ENCODE data around the gene ZNF429.
"Not testable (repeated sequence)": the region's sequence is repeated elsewhere in the genome, so short reads cannot be mapped to it uniquely, and the experiment has no call there.

ZNF429 gene

GRCh38 chr19:21487969-21488368, 17.4 kb upstream of the ZNF429 start:
- Mint-ChIP-seq H3K27ac (no peak overlapping the region), H3K36me3 (ENCODE audit: insufficient read depth) (no peaks in the 10 kb centered on the region), H3K4me3 (no peak overlapping the region), H3K9me3 (no peaks in the 10 kb centered on the region), H3K4me1 (ENCODE audit: low read depth in 2 of 2) (peaks cover 0 to 8% of the 10 kb centered on the region in 2 donors), H3K27me3 (no peaks in the 10 kb centered on the region)
- DNase-seq (no peak), ATAC-seq (replicated peaks) (no peak)

- DNase-seq (no peak), ATAC-seq (replicated peaks) (no peak)
- H3K4me3 Mint-ChIP-seq, result no peak overlapping the region
- H3K4me1 Mint-ChIP-seq (ENCODE audit: low read depth in 2 of 2), result no peaks in the 10 kb centered on the region
- H3K27ac Mint-ChIP-seq, result no peak overlapping the region
- no peaks in the 10 kb centered on the region for H3K36me3 Mint-ChIP-seq (ENCODE audit: insufficient read depth)
- H3K27me3 Mint-ChIP-seq, result no peaks in the 10 kb centered on the region
- no peaks in the 10 kb centered on the region for H3K9me3 Mint-ChIP-seq
These were observed 14.3 kb upstream of the ZNF429 start for GRCh38 chr19:21491146-21491545.

- H3K4me1 Mint-ChIP-seq (ENCODE audit: low read depth in 2 of 2), result no peaks in the 10 kb centered on the region
- H3K9me3 Mint-ChIP-seq, result no peaks in the 10 kb centered on the region
- H3K4me3 Mint-ChIP-seq, result no peak overlapping the region
- ATAC-seq (replicated peaks), result no peak
- H3K27ac Mint-ChIP-seq, result no peak overlapping the region
- DNase-seq, result no peak
- no peaks in the 10 kb centered on the region for H3K36me3 Mint-ChIP-seq (ENCODE audit: insufficient read depth)
- no peaks in the 10 kb centered on the region for H3K27me3 Mint-ChIP-seq
These were observed 12.2 kb upstream of the ZNF429 start for GRCh38 chr19:21492947-21493906.

- no peak for ATAC-seq (replicated peaks)
- H3K27ac Mint-ChIP-seq, result no peak overlapping the region
- no peaks in the 10 kb centered on the region for H3K36me3 Mint-ChIP-seq (ENCODE audit: insufficient read depth)
- no peak overlapping the region for H3K4me3 Mint-ChIP-seq
- DNase-seq, result no peak
- no peaks in the 10 kb centered on the region for H3K4me1 Mint-ChIP-seq (ENCODE audit: low read depth in 2 of 2)
- no peaks in the 10 kb centered on the region for H3K9me3 Mint-ChIP-seq
- no peaks in the 10 kb centered on the region for H3K27me3 Mint-ChIP-seq
These were observed 8.5 kb upstream of the ZNF429 start for GRCh38 chr19:21496876-21497275.

- no peaks in the 10 kb centered on the region for H3K36me3 Mint-ChIP-seq (ENCODE audit: insufficient read depth)
- no peak overlapping the region for H3K4me3 Mint-ChIP-seq
- H3K27me3 Mint-ChIP-seq, result no peaks in the 10 kb centered on the region
- no peak overlapping the region for H3K27ac Mint-ChIP-seq
- H3K9me3 Mint-ChIP-seq, result no peaks in the 10 kb centered on the region
- no peak for ATAC-seq (replicated peaks)
- no peak for DNase-seq
- H3K4me1 Mint-ChIP-seq (ENCODE audit: low read depth in 2 of 2), result no peaks in the 10 kb centered on the region
These were observed 6.8 kb upstream of the ZNF429 start for GRCh38 chr19:21498651-21499050.

GRCh38 chr19:21508198-21508597, 2.8 kb downstream of the ZNF429 start:
- H3K4me1 Mint-ChIP-seq (ENCODE audit: low read depth in 2 of 2), result peaks cover 25 to 35% of the 10 kb centered on the region in 2 donors
- peaks cover 13% of the 10 kb centered on the region for H3K36me3 Mint-ChIP-seq (ENCODE audit: insufficient read depth)
- ATAC-seq (replicated peaks) (no peak), DNase-seq (no peak)
- no peaks in the 10 kb centered on the region for H3K9me3 Mint-ChIP-seq
- H3K4me3 Mint-ChIP-seq, result peak overlapping the region in 1 of 2 donors; percentile 34
- H3K27me3 Mint-ChIP-seq, result no peaks in the 10 kb centered on the region
- peak overlapping the region; percentile 32 to 67 for H3K27ac Mint-ChIP-seq

- not testable (repeated sequence) for H3K27me3 Mint-ChIP-seq; H3K36me3 Mint-ChIP-seq (ENCODE audit: insufficient read depth); ATAC-seq (replicated peaks); DNase-seq; H3K27ac Mint-ChIP-seq; H3K4me3 Mint-ChIP-seq; H3K9me3 Mint-ChIP-seq
- peaks cover 25 to 30% of the 10 kb centered on the region in 2 donors for H3K4me1 Mint-ChIP-seq (ENCODE audit: low read depth in 2 of 2)
These were observed 5.7 kb downstream of the ZNF429 start for GRCh38 chr19:21511058-21511457.

- H3K4me1 Mint-ChIP-seq (ENCODE audit: low read depth in 2 of 2), result peaks cover 28 to 31% of the 10 kb centered on the region in 2 donors
- not testable (repeated sequence) for ATAC-seq (replicated peaks); H3K9me3 Mint-ChIP-seq; H3K27ac Mint-ChIP-seq; H3K27me3 Mint-ChIP-seq; H3K36me3 Mint-ChIP-seq (ENCODE audit: insufficient read depth); DNase-seq; H3K4me3 Mint-ChIP-seq
These were observed 7.2 kb downstream of the ZNF429 start for GRCh38 chr19:21512609-21513008.

GRCh38 chr19:21513651-21514050, 8.2 kb downstream of the ZNF429 start:
- H3K9me3 Mint-ChIP-seq, result peaks cover 5 to 8% of the 10 kb centered on the region in 2 donors
- no peak for ATAC-seq (replicated peaks)
- H3K36me3 Mint-ChIP-seq (ENCODE audit: insufficient read depth), result peaks cover 5% of the 10 kb centered on the region
- H3K27ac Mint-ChIP-seq, result peak overlapping the region; percentile 36 to 85
- H3K4me1 Mint-ChIP-seq (ENCODE audit: low read depth in 2 of 2), result peaks cover 27 to 30% of the 10 kb centered on the region in 2 donors
- no peak for DNase-seq
- no peaks in the 10 kb centered on the region for H3K27me3 Mint-ChIP-seq
- H3K4me3 Mint-ChIP-seq, result no peak overlapping the region

- ATAC-seq (replicated peaks) (no peak), DNase-seq (no peak)
- no peaks in the 10 kb centered on the region for H3K27me3 Mint-ChIP-seq
- peaks cover 22 to 25% of the 10 kb centered on the region in 2 donors for H3K4me1 Mint-ChIP-seq (ENCODE audit: low read depth in 2 of 2)
- peaks cover 15% of the 10 kb centered on the region in 2 donors for H3K9me3 Mint-ChIP-seq
- H3K4me3 Mint-ChIP-seq, result no peak overlapping the region
- no peak overlapping the region for H3K27ac Mint-ChIP-seq
- H3K36me3 Mint-ChIP-seq (ENCODE audit: insufficient read depth), result peaks cover 22% of the 10 kb centered on the region
These were observed 14.1 kb downstream of the ZNF429 start for GRCh38 chr19:21519488-21519887.

- DNase-seq (no peak), ATAC-seq (replicated peaks) (no peak)
- H3K27me3 Mint-ChIP-seq, result no peaks in the 10 kb centered on the region
- H3K4me3 Mint-ChIP-seq, result no peak overlapping the region
- no peak overlapping the region for H3K27ac Mint-ChIP-seq
- H3K4me1 Mint-ChIP-seq (ENCODE audit: low read depth in 2 of 2), result no peaks in the 10 kb centered on the region
- H3K36me3 Mint-ChIP-seq (ENCODE audit: insufficient read depth), result peaks cover 63% of the 10 kb centered on the region
- H3K9me3 Mint-ChIP-seq, result peaks cover 3 to 24% of the 10 kb centered on the region in 2 donors
These were observed 27.5 kb downstream of the ZNF429 start for GRCh38 chr19:21532904-21533303.

- Mint-ChIP-seq H3K9me3 (peaks cover 3 to 24% of the 10 kb centered on the region in 2 donors), H3K36me3 (ENCODE audit: insufficient read depth) (peaks cover 34% of the 10 kb centered on the region)
- not testable (repeated sequence) for H3K4me1 Mint-ChIP-seq (ENCODE audit: low read depth in 2 of 2); H3K27ac Mint-ChIP-seq; ATAC-seq (replicated peaks); H3K4me3 Mint-ChIP-seq; H3K27me3 Mint-ChIP-seq; DNase-seq
These were observed 31.4 kb downstream of the ZNF429 start for GRCh38 chr19:21536741-21537290.

- DNase-seq (no peak), ATAC-seq (replicated peaks) (no peak)
- H3K36me3 Mint-ChIP-seq (ENCODE audit: insufficient read depth), result peaks cover 10% of the 10 kb centered on the region
- no peaks in the 10 kb centered on the region for H3K27me3 Mint-ChIP-seq
- H3K4me3 Mint-ChIP-seq, result no peak overlapping the region
- H3K27ac Mint-ChIP-seq, result no peak overlapping the region
- H3K9me3 Mint-ChIP-seq, result peaks cover 0 to 2% of the 10 kb centered on the region in 2 donors
- H3K4me1 Mint-ChIP-seq (ENCODE audit: low read depth in 2 of 2), result peaks cover 1 to 5% of the 10 kb centered on the region in 2 donors
These were observed 54.0 kb downstream of the ZNF429 start for GRCh38 chr19:21559444-21559843.

- H3K27ac Mint-ChIP-seq, result no peak overlapping the region
- H3K4me3 Mint-ChIP-seq, result no peak overlapping the region
- peaks cover 13% of the 10 kb centered on the region for H3K36me3 Mint-ChIP-seq (ENCODE audit: insufficient read depth)
These were observed 59.0 kb downstream of the ZNF429 start for GRCh38 chr19:21564406-21564805.

More at GRCh38 chr19:21564406-21564805, 59.0 kb downstream of the ZNF429 start:
- no peak for DNase-seq
- Mint-ChIP-seq H3K4me1 (ENCODE audit: low read depth in 2 of 2) (peaks cover 8 to 30% of the 10 kb centered on the region in 2 donors), H3K27me3 (no peaks in the 10 kb centered on the region), H3K9me3 (no peaks in the 10 kb centered on the region)
- ATAC-seq (replicated peaks), result no peak
